Measurements from ENCODE around the gene NEK7.

DNA sequence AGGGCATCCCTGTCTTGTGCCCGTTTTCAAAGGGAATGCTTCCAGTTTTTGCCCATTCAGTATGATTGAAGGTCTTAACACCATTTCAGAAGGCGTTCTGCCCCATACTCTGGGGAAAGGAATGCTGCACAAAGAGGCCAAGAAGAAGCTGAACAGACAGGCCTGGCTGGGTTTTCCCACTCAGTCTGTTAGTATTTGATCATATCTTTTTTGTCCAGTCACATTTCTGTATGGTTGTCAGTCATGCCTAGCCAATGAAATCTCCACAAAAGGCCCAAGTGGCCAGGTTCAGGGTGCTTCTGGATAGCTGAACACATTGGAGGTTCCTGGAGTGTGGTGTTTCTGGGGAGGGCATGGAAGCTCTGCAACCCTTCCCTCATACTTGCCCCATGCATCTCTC is 72.1 kb downstream of the NEK7 start:
- no peak for TF ChIP-seq CTCF (IDR thresholded peaks at IDR 0.05)
- TF ChIP-seq POLR2A (IDR thresholded peaks at IDR 0.05): no peak

All from suprapubic skin (tissue), 3 donors.